HG02884 (cell line): ENCODE measurements around the gene LEAP2.

ENCODE experiments used
- ATAC-seq: cut with Tn5 transposase; IDR thresholded peaks from one replicate; pipeline ENCODE4 v1.9.1; 2021; ENCODE audit warnings: mild to moderate bottlenecking, moderate library complexity; ENCODE audit not compliant: unreplicated experiment

The LEAP2 gene

DNA sequence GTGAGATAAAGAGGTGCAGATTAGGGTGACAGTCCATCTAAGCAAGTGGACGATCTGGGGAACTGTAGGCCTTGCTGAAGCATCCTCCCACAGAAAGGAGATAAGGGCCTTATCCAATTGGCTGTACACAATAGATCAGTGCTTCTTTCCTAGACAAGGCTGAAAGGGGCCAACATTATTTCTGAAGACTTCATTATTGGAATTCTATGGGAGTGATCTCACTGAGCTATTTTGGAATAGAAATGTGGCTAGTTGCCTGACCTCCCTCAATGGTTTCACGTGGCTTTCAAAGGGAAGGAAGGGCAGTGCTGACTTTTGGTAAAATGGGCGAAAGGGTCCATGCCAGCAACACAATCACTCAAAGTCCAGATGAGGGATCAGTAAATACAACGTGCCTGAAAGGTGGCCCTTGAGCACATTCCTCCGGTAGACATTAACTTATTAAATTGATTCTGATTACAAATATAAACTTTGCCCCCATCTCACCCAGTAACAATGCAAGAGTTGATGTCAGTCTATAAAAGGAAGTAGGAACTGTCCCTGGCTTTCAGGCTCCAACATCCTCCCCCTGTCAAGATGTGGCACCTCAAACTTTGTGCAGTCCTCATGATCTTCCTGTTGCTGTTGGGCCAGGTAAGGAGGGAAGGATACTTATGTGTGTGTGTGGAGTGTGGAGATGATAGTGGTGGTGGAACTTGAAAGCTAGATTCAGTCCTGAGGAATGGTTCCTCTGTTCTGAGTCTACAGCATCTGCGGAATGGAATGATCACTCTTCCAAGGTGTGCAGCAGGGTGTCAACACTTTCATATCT is at the start of gene LEAP2:
Gene LEAP2, plus strand, starts transcription at position 550 of the 811 bp plus-strand sequence. Its CDS starts 27 bp downstream, at position 577.
- no peak for ATAC-seq

GRCh38 chr5:132824426-132824825 is 49.0 kb upstream of the LEAP2 start:
- no peak for ATAC-seq

- no peak for ATAC-seq
These were observed 48.2 kb upstream of the LEAP2 start for GRCh38 chr5:132825033-132825833.

GRCh38 chr5:132825834-132826391 is 47.6 kb upstream of the LEAP2 start:
- ATAC-seq: no peak

DNA sequence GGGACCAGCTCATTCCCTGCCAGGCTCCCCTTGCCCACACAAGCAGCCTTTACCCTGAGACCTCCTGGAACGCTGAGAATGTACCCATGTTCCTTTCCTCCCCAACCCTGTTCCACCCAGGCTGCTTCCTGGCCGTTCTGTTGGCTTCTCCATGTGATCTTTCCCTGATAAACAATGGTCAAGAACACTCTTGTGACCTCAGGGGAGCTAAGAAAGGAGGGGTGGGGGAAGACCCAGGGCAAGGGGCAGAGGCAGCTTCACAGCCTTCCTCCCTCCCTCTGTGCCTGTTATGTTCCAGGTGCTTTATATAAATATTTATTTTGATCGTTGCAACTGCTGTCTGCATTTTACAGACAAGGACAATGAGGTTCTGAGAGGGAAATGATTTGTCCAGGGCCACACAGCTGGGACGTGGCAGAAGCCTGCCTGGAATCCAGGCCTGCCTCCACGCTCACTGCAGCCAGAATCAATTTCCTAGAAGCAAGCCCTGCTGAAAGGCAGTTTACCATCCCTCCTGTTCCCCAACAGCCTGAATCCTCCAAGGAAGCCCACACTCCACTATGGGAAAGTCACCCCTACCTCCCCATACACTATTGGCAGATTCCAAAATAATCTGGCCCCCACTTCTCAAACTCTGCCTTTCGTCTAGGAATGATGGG is 46.9 kb upstream of the LEAP2 start:
- no peak for ATAC-seq

DNA sequence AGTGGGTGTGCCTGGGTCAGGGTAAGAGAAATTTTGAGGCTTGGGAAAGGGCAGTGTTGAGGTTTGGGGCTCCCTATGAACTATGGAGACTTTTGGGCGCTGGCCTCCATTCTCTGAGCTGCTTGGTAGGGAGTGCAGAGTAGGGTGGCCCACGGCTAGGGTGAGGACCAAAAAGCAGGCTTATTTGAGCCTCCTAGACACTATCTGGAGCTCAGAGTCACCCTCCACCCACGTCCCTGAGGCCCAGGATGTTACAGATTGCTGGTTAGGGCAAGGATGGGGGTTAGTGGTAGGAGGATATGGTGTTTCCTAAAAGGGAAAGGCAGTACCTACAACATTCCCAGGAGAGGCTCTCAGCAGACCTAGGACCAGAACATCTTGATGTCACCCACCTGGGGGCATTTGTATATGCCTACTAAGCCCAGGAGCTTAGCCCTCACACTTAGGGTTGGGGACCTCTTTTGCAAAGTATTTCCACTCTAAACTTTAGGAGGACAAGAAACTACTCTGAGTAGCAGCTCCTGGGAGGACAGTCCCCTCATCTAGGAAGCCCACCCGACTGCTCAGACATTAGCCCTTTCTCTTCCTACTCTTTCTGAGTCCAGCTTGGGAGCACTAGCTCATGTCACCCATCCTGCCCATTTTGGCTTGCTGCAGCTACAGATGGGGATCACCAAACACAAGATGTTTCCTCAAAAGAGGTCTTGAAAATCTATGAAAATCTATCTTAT is 45.4 kb upstream of the LEAP2 start:
- ATAC-seq: no peak

- no peak for ATAC-seq
These were observed 44.5 kb upstream of the LEAP2 start for GRCh38 chr5:132828846-132829494.

DNA sequence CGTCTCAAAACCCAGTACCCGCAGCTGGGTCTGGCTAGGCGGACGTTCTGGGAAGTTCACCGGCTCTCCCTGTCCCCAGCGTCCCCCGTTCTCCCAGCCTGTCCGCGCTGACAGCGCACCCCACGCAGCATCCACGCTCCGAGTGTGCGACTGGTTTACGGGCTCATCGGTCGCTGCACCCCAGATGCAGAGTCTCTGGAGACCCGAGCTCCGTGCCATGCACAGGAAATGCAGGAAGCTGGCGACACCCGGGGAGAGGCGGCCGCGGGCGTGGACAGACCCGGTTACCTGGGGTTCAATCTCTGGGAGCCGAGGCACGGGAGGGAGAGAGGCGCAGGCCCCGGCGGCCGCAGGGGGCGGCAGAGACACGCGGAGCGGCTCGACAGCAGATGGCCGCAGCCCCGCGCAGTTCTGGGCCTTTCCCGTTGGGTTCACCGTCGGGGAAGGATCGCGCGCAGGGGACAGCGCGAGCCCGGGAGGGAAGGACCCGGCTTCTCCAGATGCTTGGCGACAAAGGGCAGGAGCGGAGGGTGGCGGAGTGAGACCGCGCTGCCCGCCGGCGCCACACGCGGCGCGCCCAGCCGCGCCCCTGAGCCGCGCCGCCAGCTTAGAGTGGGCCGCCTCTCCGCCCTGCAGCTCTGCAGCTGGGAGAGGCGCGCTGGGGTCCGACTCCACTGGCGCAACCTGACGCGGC is 43.6 kb upstream of the LEAP2 start:
- peak; percentile 63 for ATAC-seq

GRCh38 chr5:132830436-132831094 is 42.9 kb upstream of the LEAP2 start, which contains the start of gene SHROOM1:
Gene SHROOM1 (minus strand): TSS chr5:132830647. CDS start chr5:132826140, 4,507 bp downstream.
- peak; percentile 63 for ATAC-seq

DNA sequence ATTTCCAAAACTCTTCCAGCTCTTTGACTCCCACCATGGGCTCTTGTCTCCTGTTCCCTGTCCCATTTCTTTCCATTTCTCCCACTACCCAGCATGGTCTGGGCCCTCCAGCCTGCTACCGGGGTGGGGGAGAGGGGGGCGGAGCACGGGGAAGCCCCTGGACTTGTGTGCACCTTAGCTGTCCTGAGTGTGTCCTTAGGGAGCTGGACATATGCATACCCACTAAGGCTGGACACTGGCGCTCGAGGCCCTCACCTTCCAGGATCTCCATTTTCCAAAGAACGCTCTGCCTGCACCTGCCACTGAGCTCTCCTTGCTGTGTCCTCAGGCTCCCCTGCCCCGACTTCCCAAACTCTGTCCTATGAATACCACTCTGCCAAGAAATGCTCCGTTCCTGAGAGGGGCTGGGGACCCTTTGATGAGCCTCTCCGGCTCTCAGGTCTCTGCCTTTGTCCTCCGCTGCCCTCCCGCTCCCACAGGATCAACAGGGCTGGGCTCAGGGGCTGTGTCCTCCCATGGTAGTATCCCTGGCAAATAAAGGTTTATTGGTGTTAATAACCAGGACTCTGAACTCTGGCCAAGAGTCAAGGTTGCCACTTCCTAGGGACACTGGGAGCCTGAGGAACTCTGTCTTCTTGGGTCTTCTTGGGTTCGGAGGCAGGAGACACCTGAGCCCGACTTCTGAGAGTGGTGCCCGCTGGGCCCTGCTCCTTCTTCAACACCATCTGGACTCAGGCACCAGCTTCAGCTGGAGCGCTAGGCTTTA is 42.2 kb upstream of the LEAP2 start:
- no peak for ATAC-seq

GRCh38 chr5:132832612-132833011 is 40.9 kb upstream of the LEAP2 start:
- ATAC-seq: no peak

- ATAC-seq: no peak
These were observed 39.4 kb upstream of the LEAP2 start for GRCh38 chr5:132834057-132834456.

- no peak for ATAC-seq
These were observed 36.6 kb upstream of the LEAP2 start for GRCh38 chr5:132836852-132837251.

DNA sequence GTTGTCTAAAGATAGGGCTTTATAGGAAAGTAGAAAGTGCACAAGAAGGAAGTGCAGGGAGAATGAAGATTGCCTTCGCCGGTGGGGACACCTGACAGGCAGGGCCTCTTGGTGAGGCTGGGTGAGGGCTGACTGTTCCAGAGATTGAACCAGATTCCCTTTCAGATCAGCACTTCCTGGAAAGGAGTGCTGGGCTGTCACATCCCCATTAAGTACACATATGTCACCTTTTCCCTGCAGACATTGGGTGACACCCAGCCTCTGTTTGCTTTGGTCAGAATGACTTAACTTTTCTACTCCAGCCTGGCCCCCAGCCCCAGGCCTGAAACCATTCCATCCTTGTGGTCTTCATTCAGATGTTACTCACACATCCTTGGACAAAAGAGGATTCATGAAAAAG is 35.6 kb upstream of the LEAP2 start:
- no peak for ATAC-seq

DNA sequence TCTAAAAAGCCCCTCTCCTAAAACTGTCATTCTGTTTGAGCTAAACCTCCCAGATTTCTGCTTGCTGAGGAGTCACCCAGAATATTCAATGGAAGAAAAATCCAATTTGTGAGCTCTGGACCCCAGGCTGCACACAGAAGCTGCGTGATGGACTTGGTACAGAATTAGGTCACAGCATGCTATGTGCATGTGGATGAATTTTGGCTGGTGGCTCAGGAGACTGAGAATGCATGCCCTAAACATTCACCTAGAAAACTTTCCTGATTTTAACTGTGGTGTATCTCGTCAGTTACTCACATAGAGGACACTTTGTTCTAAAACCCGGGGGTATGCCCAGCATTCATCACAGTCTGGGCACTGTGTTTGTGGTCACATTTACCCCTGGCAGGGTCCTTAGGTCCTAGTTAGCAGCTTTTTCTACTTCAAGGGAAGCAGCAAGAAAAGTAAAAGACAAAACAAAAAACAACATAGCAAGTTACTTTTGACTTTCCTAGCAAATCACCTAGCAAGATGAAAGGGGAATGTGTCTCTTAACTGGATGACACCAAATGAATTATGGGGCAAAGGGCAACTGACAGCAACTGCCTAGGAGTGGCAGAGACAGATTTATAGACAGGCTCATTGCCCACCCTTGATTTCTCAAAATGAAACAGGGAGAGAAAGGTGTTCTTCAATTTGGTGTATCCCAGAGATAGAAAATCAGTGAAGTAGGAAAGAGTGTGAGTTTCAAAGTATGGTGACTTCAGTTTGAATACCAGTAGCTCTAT is 34.8 kb upstream of the LEAP2 start:
- no peak for ATAC-seq

DNA sequence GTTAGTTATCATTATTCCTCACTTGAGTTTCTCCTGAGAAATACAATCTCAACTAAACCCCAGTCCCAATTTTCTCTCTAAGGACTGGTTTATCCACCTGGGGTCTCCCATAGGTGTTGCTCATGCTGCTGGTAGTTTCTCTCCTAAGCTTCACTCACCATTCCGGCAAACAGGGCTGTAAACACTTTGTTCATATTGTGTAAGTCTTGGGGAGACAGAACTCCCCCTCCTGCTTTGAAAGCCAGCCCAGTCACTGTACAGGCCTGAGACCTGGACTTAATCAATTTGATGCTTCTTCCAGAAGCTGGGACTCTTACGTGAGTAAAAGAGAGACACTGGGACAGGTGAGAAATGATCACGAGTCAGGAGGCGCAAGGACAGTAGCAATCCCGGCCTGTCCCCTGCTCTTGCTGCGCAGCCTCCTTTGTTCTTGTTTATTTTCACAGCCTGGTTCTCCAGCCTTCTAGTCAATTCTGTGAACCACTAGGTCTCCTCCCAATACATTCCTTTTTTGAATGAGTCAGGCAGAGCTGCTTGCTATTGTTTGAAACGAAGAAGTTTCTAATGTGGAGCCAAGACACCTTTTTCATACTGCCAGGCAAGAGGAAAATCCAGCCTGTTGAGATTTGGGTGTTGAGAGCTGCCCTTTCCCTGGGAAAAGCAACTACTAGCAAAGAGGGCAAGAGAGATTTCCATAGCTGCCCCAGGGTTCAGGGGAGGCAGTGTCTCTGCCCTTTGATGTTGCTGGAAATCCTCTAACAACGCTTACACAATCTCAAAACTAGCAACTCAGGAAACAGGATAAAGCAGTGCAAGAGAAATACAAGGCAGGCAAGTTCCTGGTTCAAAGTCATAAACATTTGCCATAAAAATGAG is 33.8 kb upstream of the LEAP2 start:
- ATAC-seq: no peak
